ENCODE results near the gene DDX24. TPM values are rescaled to one million over a fixed set of nuclear protein-coding genes. Genes with fewer than 3 reads are reported as not detected.
A peak's percentile ranks its signal among the peaks of the same experiment; 100 is the strongest.

The DDX24 gene, protein sequence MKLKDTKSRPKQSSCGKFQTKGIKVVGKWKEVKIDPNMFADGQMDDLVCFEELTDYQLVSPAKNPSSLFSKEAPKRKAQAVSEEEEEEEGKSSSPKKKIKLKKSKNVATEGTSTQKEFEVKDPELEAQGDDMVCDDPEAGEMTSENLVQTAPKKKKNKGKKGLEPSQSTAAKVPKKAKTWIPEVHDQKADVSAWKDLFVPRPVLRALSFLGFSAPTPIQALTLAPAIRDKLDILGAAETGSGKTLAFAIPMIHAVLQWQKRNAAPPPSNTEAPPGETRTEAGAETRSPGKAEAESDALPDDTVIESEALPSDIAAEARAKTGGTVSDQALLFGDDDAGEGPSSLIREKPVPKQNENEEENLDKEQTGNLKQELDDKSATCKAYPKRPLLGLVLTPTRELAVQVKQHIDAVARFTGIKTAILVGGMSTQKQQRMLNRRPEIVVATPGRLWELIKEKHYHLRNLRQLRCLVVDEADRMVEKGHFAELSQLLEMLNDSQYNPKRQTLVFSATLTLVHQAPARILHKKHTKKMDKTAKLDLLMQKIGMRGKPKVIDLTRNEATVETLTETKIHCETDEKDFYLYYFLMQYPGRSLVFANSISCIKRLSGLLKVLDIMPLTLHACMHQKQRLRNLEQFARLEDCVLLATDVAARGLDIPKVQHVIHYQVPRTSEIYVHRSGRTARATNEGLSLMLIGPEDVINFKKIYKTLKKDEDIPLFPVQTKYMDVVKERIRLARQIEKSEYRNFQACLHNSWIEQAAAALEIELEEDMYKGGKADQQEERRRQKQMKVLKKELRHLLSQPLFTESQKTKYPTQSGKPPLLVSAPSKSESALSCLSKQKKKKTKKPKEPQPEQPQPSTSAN
- polyA plus RNA-seq (ENCODE audit: insufficient read length in 4 of 4): 100 to 1,000 TPM; 154 to 169 (median 159) TPM

GRCh38 chr14:94080621-94081385 is at the start of gene DDX24, which contains the start of gene IFI27L1:
TSS of gene DDX24 (minus strand) at chr14:94081202. CDS start at chr14:94079742, 1,460 bp downstream.
TSS of gene IFI27L1 (plus strand) at chr14:94081310. CDS start at chr14:94096938, 15,628 bp downstream.
- DNase-seq (ENCODE audit: low read depth in 4 of 4, low spot score in 3 of 4): peak; percentile 89 to 94 (median 90)

- peak in 2 of 4 donors; percentile 8 to 20 for DNase-seq (ENCODE audit: low read depth in 4 of 4, low spot score in 3 of 4)
These were observed 48.9 kb upstream of the DDX24 start for GRCh38 chr14:94129758-94130414.

DNA sequence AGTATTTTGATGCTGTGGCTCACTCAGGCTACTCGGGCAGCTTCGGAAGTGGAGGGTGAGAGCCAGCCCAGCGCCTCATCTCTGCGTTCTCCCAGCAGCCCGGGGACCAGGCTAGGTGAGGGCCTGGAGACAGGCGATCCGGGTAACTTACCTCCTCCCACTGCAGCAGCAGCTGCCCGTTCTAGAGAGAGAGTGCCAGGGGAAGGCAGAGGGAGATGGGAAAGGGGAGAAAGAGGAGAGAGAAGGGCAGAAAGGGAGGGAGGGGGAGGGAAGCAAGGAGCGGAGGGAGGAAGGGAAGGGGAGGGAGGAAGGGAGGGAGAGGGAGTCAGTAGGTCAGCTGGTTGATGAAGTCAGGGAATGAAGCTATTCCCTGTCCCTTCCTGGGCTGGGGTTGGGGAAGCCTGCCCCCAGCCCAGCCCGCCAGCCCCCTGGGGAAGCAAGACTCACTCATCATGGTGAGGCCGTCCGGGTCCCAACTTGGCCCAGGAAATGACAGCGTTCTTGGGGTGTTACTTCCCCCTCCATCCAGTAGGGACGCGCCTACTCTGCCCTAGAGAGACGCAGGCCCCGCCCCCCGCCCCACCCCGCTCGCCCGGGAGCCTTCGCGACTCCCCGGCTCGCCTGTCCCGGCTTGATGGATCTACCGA is 48.2 kb upstream of the DDX24 start, which contains the start of gene IFI27L2:
Gene IFI27L2 (minus strand): TSS at position 494 of the 647 bp plus-strand sequence. CDS start 40 bp downstream, at position 454.
- DNase-seq (ENCODE audit: low read depth in 4 of 4, low spot score in 3 of 4): peak; percentile 50 to 63 (median 53)

GRCh38 chr14:94128216-94128839 is 47.3 kb upstream of the DDX24 start:
- no peak for DNase-seq (ENCODE audit: low read depth in 4 of 4, low spot score in 3 of 4)

GRCh38 chr14:94127330-94127729 is 46.3 kb upstream of the DDX24 start:
- DNase-seq (ENCODE audit: low read depth in 4 of 4, low spot score in 3 of 4): no peak

DNA sequence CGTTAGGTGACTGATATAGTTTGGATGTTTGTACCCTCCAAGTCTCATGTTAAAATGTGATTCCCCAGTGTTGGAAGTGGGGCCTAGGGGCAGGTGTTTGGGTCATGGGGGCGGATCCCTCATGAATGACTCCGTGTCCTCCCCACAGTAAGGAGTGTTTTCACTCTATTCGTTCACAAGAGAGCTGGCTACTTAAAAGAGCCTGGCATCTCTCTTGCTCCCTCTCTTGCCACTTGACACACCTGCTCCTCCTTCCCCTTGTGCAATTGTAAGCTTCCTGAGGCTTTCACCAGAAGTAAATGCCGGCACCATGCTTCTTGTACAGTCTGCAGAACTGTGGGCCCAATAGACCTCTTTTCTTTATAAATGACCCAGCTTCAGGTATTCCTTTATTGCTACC is 45.8 kb upstream of the DDX24 start:
- DNase-seq (ENCODE audit: low read depth in 4 of 4, low spot score in 3 of 4): no peak

DNA sequence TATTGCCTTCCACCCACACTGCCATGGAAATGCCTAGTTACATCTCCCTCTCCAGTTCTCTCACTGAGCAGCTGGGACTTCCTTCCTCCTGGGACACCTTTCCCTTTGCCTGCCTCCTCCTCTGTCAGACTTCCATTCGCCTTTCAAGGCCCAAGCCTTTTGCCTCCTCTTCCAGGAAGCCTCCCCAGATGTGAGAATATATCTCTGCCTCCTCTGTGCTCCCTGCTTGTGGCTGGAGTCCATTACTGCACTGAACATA is 45.3 kb upstream of the DDX24 start:
- DNase-seq (ENCODE audit: low read depth in 4 of 4, low spot score in 3 of 4): no peak

GRCh38 chr14:94125659-94126418 is 44.8 kb upstream of the DDX24 start:
- DNase-seq (ENCODE audit: low read depth in 4 of 4, low spot score in 3 of 4): no peak

DNA sequence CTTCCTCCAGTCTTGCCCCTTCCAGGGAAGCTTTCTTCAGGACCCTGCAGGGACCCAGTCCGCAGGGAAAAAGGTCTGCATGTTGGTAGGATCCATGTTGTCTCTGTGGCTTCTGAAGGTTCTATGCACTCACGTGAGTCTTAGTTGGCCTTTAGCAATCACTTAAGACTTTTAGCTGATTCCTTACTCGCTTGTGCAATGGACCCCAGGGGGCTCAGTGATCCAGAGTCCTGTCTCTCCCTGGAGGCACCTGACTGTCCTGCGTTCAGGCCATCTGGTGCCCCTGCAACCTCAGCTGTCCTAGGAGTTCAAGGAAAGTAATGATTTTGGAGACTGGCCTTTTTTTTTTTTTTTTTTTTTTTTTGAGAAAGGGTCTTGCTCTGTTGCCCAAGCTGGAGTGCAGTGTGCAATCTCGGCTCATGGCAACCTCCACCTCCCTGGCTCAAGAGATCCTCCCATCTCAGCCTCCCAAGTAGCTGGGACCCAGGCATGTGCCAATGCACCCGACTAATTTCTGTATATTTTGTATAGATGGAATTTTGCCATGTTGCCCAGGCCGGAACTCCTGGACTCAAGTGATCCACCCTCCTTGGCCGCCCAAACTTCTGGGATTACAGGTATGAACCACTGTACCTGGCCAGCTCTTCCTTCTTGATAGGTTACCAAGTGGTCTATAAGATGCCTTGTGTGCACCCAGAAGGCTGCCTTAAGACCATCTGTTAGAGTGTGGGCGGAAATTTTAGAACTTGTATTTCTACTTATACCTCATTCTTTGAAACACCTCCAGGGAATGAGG is 43.8 kb upstream of the DDX24 start:
- DNase-seq (ENCODE audit: low read depth in 4 of 4, low spot score in 3 of 4): no peak

DNA sequence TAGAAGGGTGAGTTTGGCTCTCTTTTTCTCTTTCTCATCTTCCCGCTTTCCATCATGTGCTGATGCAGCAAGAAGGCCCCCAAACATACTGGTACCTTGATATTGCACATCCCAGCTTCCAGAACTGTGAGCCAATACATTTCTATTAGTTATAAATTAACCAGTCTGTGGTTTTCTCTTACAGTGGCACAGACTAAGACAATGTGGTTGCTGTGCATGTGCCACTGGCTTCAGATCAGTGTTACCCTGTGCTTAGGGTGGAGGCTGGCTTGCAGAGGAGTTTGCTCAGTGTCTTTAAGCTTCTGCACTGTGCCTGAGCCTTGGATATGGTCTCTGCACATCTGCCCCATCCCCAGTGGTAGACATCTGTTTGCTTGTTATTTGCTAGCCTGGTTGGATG is 42.9 kb upstream of the DDX24 start:
- DNase-seq (ENCODE audit: low read depth in 4 of 4, low spot score in 3 of 4): no peak

- DNase-seq (ENCODE audit: low read depth in 4 of 4, low spot score in 3 of 4): no peak
These were observed 42.3 kb upstream of the DDX24 start for GRCh38 chr14:94123296-94123695.

- DNase-seq (ENCODE audit: low read depth in 4 of 4, low spot score in 3 of 4): no peak
These were observed 41.4 kb upstream of the DDX24 start for GRCh38 chr14:94122438-94122837.

DNA sequence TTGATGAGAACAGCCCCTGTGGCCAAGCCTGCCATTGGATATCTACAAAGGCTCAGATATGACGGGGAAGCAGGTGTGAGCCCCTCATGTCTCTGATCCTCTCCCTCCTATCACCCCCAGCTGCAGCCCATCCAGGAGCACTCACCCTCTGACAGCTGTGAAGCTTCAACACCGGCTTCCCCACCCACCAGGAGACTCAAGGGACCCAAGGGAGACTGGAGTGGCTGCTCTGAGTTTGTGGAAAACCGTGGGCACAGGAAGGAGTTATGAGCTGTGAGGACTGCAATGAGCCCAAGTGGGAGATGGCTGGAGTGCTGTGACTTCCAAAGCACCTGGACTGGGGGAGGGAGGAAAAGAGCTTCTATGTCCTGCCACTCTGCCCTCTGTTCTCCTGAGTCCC is 40.5 kb upstream of the DDX24 start:
- no peak for DNase-seq (ENCODE audit: low read depth in 4 of 4, low spot score in 3 of 4)

DNA sequence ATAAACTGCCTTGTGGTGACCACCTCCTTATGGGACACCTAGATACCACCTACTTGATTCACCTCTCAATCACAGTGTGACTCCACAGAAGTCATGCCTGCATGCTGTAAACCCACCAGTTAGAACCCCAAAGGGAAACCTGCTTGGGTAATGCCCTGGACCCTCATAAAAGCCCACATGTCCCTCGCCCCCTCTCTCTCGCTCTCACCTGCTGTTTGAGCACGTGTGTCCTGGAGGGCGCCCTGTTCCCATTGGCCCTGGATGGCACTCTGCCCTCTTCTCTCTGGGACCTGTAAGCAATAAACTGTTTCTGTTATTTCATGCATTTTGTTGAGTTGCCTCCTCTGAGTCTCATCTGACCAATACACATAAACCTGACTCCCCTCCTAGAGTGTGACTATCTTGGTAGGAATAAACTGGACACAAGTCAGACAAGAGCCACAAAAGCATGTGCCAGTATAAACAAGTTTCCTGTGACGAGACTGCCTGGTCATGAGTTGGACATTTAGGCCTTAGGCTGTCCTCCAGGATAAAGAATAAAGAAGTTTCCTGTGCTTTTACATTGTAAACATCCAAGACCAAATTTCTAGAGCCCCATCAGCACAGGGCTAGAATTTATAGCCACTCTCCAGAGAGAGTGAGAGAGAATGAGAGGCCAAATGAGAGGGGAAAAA is 39.8 kb upstream of the DDX24 start:
- no peak for DNase-seq (ENCODE audit: low read depth in 4 of 4, low spot score in 3 of 4)

GRCh38 chr14:94119071-94119470 is 38.1 kb upstream of the DDX24 start:
- DNase-seq (ENCODE audit: low read depth in 4 of 4, low spot score in 3 of 4): no peak

- no peak for DNase-seq (ENCODE audit: low read depth in 4 of 4, low spot score in 3 of 4)
These were observed 36.9 kb upstream of the DDX24 start for GRCh38 chr14:94117856-94118255.

GRCh38 chr14:94116701-94117100 is 35.7 kb upstream of the DDX24 start:
- DNase-seq (ENCODE audit: low read depth in 4 of 4, low spot score in 3 of 4): no peak

Data from right renal pelvis (tissue), 4 donors.